HEK293T (cell line): ENCODE data around the gene SUCLA2.
"Not testable (repeated sequence)": the region's sequence is repeated elsewhere in the genome, so short reads cannot be mapped to it uniquely, and the experiment has no call there.

Experiments
- FOXM1 ChIP-seq: fragments of 450-650 bp; IDR thresholded peaks from 2 replicates; pipeline ENCODE4 v1.6.1; 2017; ENCODE audit warnings: mild to moderate bottlenecking, borderline replicate concordance
- HDGF ChIP-seq: fragments of 450-650 bp; IDR thresholded peaks from 2 replicates; pipeline ENCODE4 v1.6.1; 2017; ENCODE audit warnings: antibody characterized with exemption, borderline replicate concordance
- PKNOX1 ChIP-seq: fragments of 450-650 bp; IDR thresholded peaks from 2 replicates; pipeline ENCODE4 v1.6.1; 2016
- TARDBP ChIP-seq: fragments of 450-650 bp; IDR thresholded peaks from 2 replicates; pipeline ENCODE4 v1.6.1; 2016
- ZNF384 ChIP-seq: fragments of 450-650 bp; IDR thresholded peaks from 2 replicates; pipeline ENCODE4 v1.6.1; 2016

GRCh38 chr13:47945146-47945545 lies 55.9 kb downstream of the SUCLA2 start:
- not testable (repeated sequence) for TF ChIP-seq FOXM1, TARDBP, ZNF384, HDGF, PKNOX1
